Kidney glomerular epithelial cell (primary cell): ENCODE data around the gene DDX1.
A peak's percentile ranks its signal among the peaks of the same experiment; 100 is the strongest.
"Not testable (repeated sequence)": the region's sequence is repeated elsewhere in the genome, so short reads cannot be mapped to it uniquely, and the experiment has no call there.

Experiments used
- DNase-seq: peaks from one replicate; lab custom pipeline; 2025; lab: John Stamatoyannopoulos, UW

DDX1 gene

GRCh38 chr2:15591692-15592463 lies at the start of gene DDX1:
TSS of gene DDX1 (plus strand) at chr2:15591868. CDS start at chr2:15591934, 66 bp downstream.
- peak; percentile 82 for DNase-seq

GRCh38 chr2:15542269-15542668 lies 49.4 kb upstream of the DDX1 start:
- not testable (repeated sequence) for DNase-seq

- no peak for DNase-seq
Measured at GRCh38 chr2:15543053-15543452, 48.6 kb upstream of the DDX1 start.

- DNase-seq, result no peak
Measured at GRCh38 chr2:15543541-15543940, 48.1 kb upstream of the DDX1 start.

- no peak for DNase-seq
Measured at GRCh38 chr2:15544227-15544626, 47.4 kb upstream of the DDX1 start.

GRCh38 chr2:15546297-15547098 lies 45.2 kb upstream of the DDX1 start:
- no peak for DNase-seq

- no peak for DNase-seq
Measured at GRCh38 chr2:15547115-15547876, 44.4 kb upstream of the DDX1 start.

- no peak for DNase-seq
Measured at GRCh38 chr2:15548974-15549373, 42.7 kb upstream of the DDX1 start.

- no peak for DNase-seq
Measured at GRCh38 chr2:15553519-15553918, 38.1 kb upstream of the DDX1 start.

- no peak for DNase-seq
Measured at GRCh38 chr2:15553951-15554350, 37.7 kb upstream of the DDX1 start.

- no peak for DNase-seq
Measured at GRCh38 chr2:15554525-15555218, 37.0 kb upstream of the DDX1 start.

- no peak for DNase-seq
Measured at GRCh38 chr2:15555760-15556193, 35.9 kb upstream of the DDX1 start.

- no peak for DNase-seq
Measured at GRCh38 chr2:15556311-15556930, 35.2 kb upstream of the DDX1 start.

GRCh38 chr2:15557887-15558311 lies 33.8 kb upstream of the DDX1 start:
- no peak for DNase-seq

GRCh38 chr2:15559379-15560139 lies 32.1 kb upstream of the DDX1 start:
- no peak for DNase-seq

- peak; percentile 48 for DNase-seq
Measured at GRCh38 chr2:15560140-15560987, 31.3 kb upstream of the DDX1 start.

- DNase-seq, result peak; percentile 80
Measured at GRCh38 chr2:15560988-15561573, 30.6 kb upstream of the DDX1 start, which contains the start of gene NBAS. TSS of gene NBAS (minus strand) at chr2:15561334. CDS start at chr2:15561304, 30 bp downstream.

GRCh38 chr2:15561574-15562344 lies 29.9 kb upstream of the DDX1 start:
- peak; percentile 92 for DNase-seq
